OCI-LY1 (cell line): ENCODE results near the gene NHLRC4.

Source experiments
- H2AFZ ChIP-seq: fragments of 200-600 bp; sonication (generic), shearing (Covaris generic); 2 replicates; pipeline ENCODE4 v1.6.0; 2014; ENCODE audit warnings: antibody characterized with exemption, mild to moderate bottlenecking, low read length
- H3F3A ChIP-seq: fragments of 200-600 bp; sonication (generic), shearing (Covaris generic); 2 replicates; pipeline ENCODE4 v1.6.0; 2014; ENCODE audit warnings: mild to moderate bottlenecking, antibody characterized with exemption, low read length, moderate library complexity; ENCODE audit not compliant: insufficient read depth
- H3K27ac ChIP-seq: fragments of 200-600 bp; sonication (generic); 2 replicates; pipeline ENCODE4 v1.5.1; 2014; ENCODE audit warnings: low read length, mixed run types, mild to moderate bottlenecking, low read depth; ENCODE audit not compliant: poor library complexity, severe bottlenecking
- H3K27me3 ChIP-seq: fragments of 200-600 bp; sonication (generic); 2 replicates; pipeline ENCODE4 v1.6.0; 2014; ENCODE audit warnings: antibody characterized with exemption, mild to moderate bottlenecking, low read length, moderate library complexity; ENCODE audit not compliant: insufficient read depth
- H3K36me3 ChIP-seq: fragments of 200-600 bp; sonication (generic); 2 replicates; pipeline ENCODE4 v1.6.1; 2014; ENCODE audit warnings: mild to moderate bottlenecking, antibody characterized with exemption, low read length, moderate library complexity, mixed read lengths; ENCODE audit not compliant: insufficient read depth
- H3K4me1 ChIP-seq: fragments of 200-600 bp; sonication (generic); 2 replicates; pipeline ENCODE4 v1.5.1; 2014; ENCODE audit warnings: mild to moderate bottlenecking, low read length, moderate library complexity; ENCODE audit not compliant: insufficient read depth, severe bottlenecking
- H3K4me2 ChIP-seq: fragments of 200-600 bp; sonication (generic), shearing (Covaris generic); 2 replicates; pipeline ENCODE4 v1.6.1; 2014; ENCODE audit warnings: low read length
- H3K4me3 ChIP-seq: fragments of 200-600 bp; sonication (generic); 2 replicates; pipeline ENCODE4 v1.5.1; 2014; ENCODE audit warnings: low read length, low read depth, mild to moderate bottlenecking, mixed read lengths; ENCODE audit not compliant: poor library complexity, severe bottlenecking
- H3K79me2 ChIP-seq: fragments of 200-600 bp; shearing (Covaris generic); 2 replicates; pipeline ENCODE4 v1.6.1; 2016; ENCODE audit warnings: mixed run types, low read length, mixed read lengths; ENCODE audit not compliant: insufficient read depth
- H3K9ac ChIP-seq: fragments of 200-600 bp; sonication (generic), shearing (Covaris generic); 2 replicates; pipeline ENCODE4 v1.6.1; 2014; ENCODE audit warnings: mild to moderate bottlenecking, low read length, mixed read lengths
- H3K9me2 ChIP-seq: fragments of 200-600 bp; sonication (generic), shearing (Covaris generic); 2 replicates; pipeline ENCODE4 v1.6.1; 2014; ENCODE audit warnings: low read depth, mild to moderate bottlenecking, low read length, mixed read lengths
- H3K9me3 ChIP-seq: fragments of 200-600 bp; shearing (Covaris generic); 2 replicates; pipeline ENCODE4 v1.6.1; 2014; ENCODE audit warnings: low read length, mixed read lengths
- H4K20me1 ChIP-seq: fragments of 200-600 bp; sonication (generic), shearing (Covaris generic); 2 replicates; pipeline ENCODE4 v1.6.0; 2016; ENCODE audit warnings: mild to moderate bottlenecking, low read length; ENCODE audit not compliant: insufficient read depth
- EZH2 ChIP-seq: fragments of 200-600 bp; sonication (generic), shearing (Covaris generic); IDR thresholded peaks from 2 replicates; pipeline ENCODE4 v1.8.0; 2017; ENCODE audit warnings: borderline replicate concordance, mixed run types, mild to moderate bottlenecking, antibody characterized with exemption, low read length, moderate library complexity, mixed read lengths
- TF ChIP-seq, protein P1 (sequence below): fragments of 200-600 bp; sonication (generic), shearing (Covaris generic); IDR thresholded peaks from 2 replicates; pipeline ENCODE4 v1.5.1; 2017; ENCODE audit warnings: mild to moderate bottlenecking, antibody characterized with exemption, low read length, moderate library complexity, mixed read lengths

Gene NHLRC4

GRCh38 chr16:525123-525519 lies 41.7 kb upstream of the NHLRC4 start:
- Histone ChIP-seq H3K9me2 (no peaks in the 10 kb centered on the region), H3K79me2 (peaks cover 12% of the 10 kb centered on the region), H3K27me3 (no peaks in the 10 kb centered on the region), H3K36me3 (no peaks in the 10 kb centered on the region; the same call in 1 of the 2 replicates), H3K9ac (no peak overlapping the region; the same call in 1 of the 2 replicates), H3K4me3 (no peak overlapping the region), H3K4me1 (peaks cover 30% of the 10 kb centered on the region), H3K9me3 (no peaks in the 10 kb centered on the region), H3K4me2 (peak overlapping the region; percentile 93; the same call in 1 of the 2 replicates), H3K27ac (no peak overlapping the region), H2AFZ (no peak overlapping the region), H3F3A (no peaks in the 10 kb centered on the region), H4K20me1 (no peaks in the 10 kb centered on the region)
- TF ChIP-seq, protein P1, sequence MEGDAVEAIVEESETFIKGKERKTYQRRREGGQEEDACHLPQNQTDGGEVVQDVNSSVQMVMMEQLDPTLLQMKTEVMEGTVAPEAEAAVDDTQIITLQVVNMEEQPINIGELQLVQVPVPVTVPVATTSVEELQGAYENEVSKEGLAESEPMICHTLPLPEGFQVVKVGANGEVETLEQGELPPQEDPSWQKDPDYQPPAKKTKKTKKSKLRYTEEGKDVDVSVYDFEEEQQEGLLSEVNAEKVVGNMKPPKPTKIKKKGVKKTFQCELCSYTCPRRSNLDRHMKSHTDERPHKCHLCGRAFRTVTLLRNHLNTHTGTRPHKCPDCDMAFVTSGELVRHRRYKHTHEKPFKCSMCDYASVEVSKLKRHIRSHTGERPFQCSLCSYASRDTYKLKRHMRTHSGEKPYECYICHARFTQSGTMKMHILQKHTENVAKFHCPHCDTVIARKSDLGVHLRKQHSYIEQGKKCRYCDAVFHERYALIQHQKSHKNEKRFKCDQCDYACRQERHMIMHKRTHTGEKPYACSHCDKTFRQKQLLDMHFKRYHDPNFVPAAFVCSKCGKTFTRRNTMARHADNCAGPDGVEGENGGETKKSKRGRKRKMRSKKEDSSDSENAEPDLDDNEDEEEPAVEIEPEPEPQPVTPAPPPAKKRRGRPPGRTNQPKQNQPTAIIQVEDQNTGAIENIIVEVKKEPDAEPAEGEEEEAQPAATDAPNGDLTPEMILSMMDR: no peak
- TF ChIP-seq EZH2: no peak

GRCh38 chr16:525520-526180 lies 41.2 kb upstream of the NHLRC4 start:
- TF ChIP-seq EZH2: no peak
- TF ChIP-seq, protein P1: no peak

GRCh38 chr16:526181-527014 lies 40.4 kb upstream of the NHLRC4 start:
- Histone ChIP-seq H3K27ac (no peak overlapping the region), H3K79me2 (peaks cover 12% of the 10 kb centered on the region), H3K4me2 (peak overlapping the region; percentile 93), H3K4me1 (peaks cover 30% of the 10 kb centered on the region), H3K9me3 (no peaks in the 10 kb centered on the region), H3K4me3 (peak overlapping the region; percentile 87), H3K9me2 (no peaks in the 10 kb centered on the region), H3K27me3 (no peaks in the 10 kb centered on the region), H2AFZ (no peak overlapping the region), H4K20me1 (no peaks in the 10 kb centered on the region), H3K36me3 (no peaks in the 10 kb centered on the region; the same call in 1 of the 2 replicates), H3K9ac (peak overlapping the region; percentile 91), H3F3A (no peaks in the 10 kb centered on the region)
- no peak for TF ChIP-seq EZH2
- TF ChIP-seq, protein P1: no peak

More at GRCh38 chr16:525520-526180, 41.2 kb upstream of the NHLRC4 start:
- Histone ChIP-seq H3K27me3 (no peaks in the 10 kb centered on the region), H3K4me3 (peak overlapping the region; percentile 87), H3K9me3 (no peaks in the 10 kb centered on the region), H3K27ac (no peak overlapping the region), H3F3A (no peaks in the 10 kb centered on the region), H4K20me1 (no peaks in the 10 kb centered on the region), H3K36me3 (no peaks in the 10 kb centered on the region; the same call in 1 of the 2 replicates), H2AFZ (no peak overlapping the region), H3K9ac (peak overlapping the region; percentile 91; the same call in 1 of the 2 replicates), H3K4me2 (peak overlapping the region; percentile 93), H3K4me1 (peaks cover 30% of the 10 kb centered on the region), H3K9me2 (no peaks in the 10 kb centered on the region), H3K79me2 (peaks cover 12% of the 10 kb centered on the region)
